GM21576 (cell line): ENCODE data around the gene KDM3B.
"Not testable (repeated sequence)": the region's sequence is repeated elsewhere in the genome, so short reads cannot be mapped to it uniquely, and the experiment has no call there.

ENCODE experiments used
- ATAC-seq: cut with Tn5 transposase; IDR thresholded peaks from one replicate; pipeline ENCODE4 v1.9.1; 2021; ENCODE audit warnings: mild to moderate bottlenecking, moderate library complexity; ENCODE audit not compliant: unreplicated experiment

KDM3B gene, protein sequence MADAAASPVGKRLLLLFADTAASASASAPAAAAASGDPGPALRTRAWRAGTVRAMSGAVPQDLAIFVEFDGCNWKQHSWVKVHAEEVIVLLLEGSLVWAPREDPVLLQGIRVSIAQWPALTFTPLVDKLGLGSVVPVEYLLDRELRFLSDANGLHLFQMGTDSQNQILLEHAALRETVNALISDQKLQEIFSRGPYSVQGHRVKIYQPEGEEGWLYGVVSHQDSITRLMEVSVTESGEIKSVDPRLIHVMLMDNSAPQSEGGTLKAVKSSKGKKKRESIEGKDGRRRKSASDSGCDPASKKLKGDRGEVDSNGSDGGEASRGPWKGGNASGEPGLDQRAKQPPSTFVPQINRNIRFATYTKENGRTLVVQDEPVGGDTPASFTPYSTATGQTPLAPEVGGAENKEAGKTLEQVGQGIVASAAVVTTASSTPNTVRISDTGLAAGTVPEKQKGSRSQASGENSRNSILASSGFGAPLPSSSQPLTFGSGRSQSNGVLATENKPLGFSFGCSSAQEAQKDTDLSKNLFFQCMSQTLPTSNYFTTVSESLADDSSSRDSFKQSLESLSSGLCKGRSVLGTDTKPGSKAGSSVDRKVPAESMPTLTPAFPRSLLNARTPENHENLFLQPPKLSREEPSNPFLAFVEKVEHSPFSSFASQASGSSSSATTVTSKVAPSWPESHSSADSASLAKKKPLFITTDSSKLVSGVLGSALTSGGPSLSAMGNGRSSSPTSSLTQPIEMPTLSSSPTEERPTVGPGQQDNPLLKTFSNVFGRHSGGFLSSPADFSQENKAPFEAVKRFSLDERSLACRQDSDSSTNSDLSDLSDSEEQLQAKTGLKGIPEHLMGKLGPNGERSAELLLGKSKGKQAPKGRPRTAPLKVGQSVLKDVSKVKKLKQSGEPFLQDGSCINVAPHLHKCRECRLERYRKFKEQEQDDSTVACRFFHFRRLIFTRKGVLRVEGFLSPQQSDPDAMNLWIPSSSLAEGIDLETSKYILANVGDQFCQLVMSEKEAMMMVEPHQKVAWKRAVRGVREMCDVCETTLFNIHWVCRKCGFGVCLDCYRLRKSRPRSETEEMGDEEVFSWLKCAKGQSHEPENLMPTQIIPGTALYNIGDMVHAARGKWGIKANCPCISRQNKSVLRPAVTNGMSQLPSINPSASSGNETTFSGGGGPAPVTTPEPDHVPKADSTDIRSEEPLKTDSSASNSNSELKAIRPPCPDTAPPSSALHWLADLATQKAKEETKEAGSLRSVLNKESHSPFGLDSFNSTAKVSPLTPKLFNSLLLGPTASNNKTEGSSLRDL (N-terminal part only)

DNA sequence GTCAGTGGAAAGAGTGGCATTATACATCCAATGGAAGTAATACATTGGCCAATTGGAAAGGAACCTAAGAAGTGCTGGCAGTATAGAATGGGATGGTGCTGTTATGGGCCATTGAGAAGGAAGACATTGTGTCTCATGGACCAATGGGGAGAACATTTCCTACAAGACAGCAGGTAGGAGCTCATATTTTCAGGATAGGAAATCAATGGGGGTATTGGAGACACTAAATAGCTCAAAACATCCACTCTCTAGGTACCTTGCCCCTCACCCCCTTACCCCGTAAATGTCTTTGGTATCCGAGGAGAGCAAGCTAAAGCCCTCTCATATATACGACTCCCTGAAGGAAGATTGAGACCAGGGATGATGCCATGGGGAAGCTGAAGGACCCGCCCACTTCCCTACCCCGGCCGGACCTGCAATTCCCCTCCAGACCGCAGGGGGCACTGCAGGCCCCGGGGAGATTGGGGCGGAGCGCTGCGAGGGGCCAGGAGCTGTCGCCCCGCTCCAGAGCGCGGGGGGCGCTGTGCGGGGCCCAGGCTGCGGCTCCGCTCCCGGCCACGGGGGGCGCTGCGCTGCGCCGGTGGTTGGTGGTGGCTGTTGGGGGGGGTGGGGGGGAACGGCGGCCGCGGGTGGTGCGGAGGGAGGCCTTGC lies at the start of gene KDM3B:
KDM3B (plus strand) TSS at position 615 of the 651 bp plus-strand sequence. CDS start 111 bp downstream, outside the sequence.
- peak; percentile 62 for ATAC-seq

DNA sequence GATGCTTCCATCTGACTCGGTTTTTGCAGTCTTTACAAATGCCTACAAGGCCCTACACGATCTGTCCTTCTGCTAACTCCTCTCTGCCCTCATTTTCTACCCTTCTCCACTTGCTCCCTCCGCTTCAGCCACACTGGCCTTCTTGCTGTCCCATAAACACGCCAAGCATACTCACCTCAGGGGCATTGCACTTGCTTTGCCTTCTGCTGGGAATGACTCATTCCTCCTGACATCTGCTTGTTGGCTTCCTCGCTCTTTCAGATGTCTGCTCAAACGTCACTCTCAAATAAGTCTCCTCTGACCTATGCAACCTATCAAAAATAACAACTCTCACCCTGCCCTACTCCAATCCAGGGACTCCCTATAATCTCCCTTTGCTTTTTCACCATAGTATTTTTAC lies 49.1 kb upstream of the KDM3B start:
- no peak for ATAC-seq

DNA sequence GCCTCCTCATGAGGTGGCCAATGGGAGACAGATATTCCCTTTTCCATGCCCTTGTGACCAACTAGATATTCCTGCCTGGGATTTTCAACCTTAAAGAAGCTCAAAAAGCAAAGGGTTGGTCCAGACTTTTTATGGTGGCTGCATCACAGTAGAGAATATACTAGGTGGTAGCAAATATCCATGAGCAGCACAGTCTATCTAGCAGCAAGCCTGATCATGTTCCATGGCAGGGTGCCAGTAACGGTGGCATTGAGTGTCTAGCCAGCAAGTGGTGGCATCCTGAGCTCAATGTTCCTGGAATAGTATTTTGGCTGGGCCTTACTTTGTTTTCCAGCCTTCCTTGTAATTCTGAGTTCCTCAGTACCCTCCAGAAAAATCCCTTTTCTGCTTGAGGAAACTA lies 46.7 kb upstream of the KDM3B start:
- ATAC-seq: no peak

DNA sequence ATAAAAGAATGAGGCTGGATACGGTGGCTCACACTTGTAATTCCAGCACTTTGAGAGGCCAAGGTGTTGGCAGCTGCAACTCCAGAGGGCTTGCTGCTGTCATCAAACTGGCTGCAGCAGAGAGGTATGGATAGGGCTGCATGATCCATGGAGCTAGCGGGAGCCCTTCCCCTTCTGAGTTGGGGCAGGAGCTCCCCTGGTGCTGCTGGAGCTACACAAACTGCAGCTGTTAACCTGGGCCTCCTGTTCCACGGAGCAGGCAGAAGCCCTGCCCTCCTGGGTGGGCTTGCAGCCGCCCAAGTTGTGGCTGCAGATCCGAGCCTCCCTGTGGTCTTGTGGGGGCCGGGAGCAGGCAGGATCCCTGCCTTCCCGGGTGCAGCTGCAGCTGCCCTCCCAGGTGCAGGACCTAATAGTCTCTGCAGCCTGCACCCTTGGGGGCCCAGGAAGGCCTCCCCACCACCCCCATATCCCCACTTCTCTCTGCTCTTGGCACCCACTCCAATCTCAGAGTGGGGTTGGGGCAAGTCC lies 36.7 kb upstream of the KDM3B start:
- no peak for ATAC-seq

DNA sequence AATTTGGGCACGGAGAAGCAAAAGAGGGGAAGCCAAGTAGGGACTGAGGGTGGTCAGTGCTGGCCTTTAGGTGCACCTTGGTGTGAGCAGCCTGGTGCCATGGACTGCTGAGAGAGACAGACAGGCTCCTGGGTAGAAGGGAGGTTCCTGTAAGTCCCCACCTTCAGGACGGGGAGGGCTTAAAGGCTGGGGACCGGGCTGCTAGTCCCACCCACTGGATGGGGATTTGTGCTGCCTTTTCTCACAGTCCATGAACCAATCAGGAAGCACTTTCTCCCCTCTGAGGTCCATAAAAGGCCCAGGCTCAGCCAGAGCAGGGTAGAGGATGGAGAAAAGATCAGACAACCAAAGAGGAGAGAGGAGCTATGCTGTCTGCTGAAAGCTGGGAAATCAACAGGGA lies 36.1 kb upstream of the KDM3B start:
- no peak for ATAC-seq

DNA sequence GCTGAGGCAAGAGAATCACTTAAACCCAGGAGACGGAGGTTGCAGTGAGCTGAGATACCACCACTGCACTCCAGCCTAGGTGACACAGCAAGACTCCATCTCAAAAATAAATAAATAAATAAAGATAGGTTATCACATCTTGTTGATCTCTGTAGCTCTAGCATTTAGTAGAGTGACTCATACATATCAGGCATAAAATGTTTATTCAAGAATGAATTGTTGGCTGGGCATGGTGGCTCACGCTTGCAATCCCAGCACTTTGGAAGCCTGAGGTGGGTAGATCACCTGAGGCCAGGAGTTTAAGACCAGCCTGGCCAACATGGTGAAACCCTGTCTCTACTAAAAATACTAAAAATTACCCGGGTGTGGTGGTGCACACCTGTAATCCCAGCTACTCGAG lies 34.3 kb upstream of the KDM3B start:
- not testable (repeated sequence) for ATAC-seq

DNA sequence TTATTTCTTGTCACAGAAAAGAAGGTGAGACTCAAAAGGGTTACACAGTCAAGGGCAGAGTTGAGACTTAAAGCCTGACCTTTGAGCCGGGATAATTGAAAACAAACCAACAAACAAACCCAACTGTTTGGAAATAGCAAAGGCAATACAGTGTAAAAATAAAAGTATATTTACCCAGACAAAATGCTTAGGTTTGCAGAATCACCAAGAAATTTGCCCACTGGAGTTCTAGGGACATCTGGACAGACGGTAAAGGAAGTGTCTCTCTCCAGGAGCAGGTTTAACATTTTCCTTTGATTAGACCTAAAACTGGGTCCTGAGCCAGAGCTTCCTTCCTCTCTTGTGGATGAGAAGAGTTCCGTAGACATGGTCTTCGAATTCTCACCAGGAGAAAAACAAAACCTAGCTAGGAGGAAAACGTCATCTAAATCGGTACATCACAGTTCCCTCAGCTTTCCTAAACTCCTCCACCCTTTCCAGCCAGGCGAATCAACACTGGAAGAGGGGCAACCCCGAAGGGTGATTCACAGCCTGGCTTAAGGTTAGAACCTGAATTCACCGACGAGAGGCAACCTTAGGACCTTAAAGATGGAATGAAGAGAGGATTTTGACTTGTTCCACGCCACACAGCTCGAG lies 21.6 kb upstream of the KDM3B start:
- ATAC-seq: no peak

DNA sequence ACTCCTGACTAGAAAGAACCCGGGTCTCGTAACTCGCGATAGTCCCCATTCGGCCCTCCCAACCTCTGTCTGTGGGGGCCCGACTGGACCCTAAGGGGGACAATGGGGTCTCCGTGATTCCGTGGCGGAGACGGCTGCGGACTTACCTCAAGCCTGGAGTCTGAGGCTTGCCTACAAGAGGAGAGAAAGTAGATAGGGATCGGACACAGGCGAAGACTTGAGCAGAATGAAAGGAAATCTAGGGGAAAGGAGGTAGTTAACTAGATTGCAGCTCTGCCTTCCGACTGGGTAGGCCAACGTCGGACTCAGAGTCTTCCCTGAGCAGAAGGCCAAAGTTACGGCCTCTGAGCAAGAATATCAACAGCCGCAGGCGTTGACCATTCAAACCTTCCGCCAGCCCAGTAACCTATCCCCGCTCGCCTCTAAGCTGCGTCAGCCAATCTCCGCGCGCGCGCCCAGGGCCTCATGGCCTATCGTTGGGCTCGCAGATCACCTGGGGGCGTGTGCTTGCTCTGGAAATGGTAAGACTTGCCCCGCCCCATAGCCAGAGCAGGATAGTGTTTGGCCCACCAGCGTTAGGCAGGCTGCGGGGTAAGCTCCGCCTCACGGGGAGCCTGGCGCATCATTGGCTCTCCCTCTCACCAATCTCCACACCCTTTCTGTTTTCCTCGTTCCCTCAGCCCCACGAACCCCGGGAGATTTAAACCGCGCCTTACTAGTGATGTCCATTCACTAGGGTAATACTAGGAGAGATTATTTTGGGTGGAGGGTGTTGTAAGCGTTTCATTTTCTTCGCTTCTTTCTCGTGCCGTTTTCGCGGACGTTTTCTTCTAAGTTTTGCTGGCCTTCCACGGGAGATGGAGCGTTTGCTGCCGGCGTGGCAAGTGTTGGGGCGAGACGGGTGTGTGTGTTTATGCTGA lies 20.8 kb upstream of the KDM3B start, which contains the start of gene CDC25C:
CDC25C (minus strand) TSS at position 356 of the 920 bp plus-strand sequence. CDS start 624 bp downstream, outside the sequence.
- peak; percentile 99 for ATAC-seq

DNA sequence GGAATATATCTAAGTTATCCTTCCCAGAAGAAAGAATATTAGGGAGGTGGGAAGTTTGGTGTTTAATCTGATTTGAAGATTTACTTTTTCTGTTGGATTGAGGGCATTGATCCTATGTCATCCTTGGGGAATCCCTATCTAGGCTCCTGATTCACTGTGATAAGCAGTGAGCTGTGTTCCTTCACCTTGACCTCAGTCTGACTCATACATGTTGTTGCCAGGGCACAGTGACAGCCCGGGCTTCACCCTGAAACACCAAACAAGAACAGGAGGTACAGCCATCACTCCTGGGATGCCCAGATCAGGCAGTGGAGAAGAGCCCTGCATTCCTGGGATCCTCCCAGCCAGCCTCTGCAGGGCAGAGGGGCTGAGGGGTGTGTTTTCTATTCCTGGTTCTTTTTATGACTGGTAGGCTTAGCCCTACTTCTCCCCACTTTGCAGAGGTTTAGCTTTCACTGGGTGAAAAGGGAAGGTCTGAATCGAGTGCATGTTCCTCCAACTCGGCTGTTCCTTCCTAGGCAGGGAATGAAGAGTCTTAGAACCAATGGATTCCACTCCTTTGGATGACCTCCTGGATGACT lies 17.5 kb upstream of the KDM3B start:
- no peak for ATAC-seq

DNA sequence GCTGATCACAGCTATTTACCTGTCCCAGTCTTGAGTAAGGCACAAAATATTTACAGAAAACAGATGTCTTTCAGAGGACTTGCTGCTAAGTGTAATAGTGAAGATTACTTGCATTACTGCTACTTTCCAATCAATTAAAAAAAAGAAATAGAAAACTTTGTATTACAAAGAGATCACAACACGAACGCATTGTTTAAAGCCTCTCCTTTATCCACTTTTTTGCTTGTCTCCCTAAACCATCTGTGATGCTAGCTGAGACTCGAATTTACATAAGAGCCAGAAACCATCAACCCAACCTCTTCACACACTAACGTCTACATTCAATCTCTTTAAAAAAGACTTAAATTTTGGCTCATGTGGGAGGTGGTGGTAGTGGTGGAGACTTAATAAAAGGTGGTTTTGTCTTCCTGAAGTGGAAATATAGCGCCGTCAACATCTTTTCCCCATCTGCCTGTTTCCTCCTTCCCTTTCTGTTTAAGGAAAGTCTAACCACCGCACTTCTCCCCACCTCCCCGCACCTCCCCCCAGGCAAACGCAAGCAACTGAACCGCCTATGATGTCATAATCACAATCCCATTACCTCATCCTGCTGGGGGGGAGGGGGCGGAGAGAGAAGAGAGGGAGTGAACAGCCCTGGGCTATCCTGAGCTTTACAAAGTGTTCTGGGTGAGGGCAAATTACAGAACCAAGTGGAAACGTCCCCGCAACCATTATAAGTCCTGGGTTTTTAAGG lies 15.4 kb upstream of the KDM3B start:
- ATAC-seq: peak; percentile 24

DNA sequence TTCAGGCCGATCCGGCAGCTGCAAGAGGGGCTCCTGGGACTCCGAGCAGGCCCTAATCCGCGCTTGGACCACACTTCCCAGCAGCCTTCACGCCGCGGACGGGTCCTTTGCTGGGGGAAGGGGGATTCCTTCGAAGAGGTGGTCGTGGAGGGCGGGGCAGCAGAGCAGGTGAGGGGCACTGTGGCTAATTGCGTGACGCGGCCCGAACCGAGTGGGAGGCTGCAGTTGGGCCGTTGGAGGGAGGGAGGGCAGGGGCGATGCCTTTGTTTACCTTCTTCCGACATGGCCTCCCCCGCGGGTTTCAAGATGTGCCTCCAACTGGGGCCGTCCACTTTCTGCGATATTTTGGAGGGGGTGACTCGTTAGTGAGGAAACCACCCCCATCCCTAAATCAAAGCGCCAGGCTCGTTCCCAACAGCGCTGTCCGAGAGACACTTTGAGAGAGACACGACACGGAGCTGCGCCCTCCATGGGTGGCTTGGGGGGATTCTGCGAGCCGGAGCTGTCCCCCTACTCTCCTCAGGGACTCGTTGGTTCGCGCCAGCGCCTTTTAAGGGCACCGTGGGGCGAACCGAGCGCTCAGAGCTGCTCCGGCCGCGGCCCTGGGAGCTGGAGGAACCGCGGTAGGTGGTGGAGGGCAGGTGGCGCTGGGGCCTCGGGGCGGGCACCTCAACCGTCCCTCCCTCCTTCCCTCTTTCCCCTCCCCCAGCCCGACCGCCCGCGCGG lies 14.6 kb upstream of the KDM3B start, which contains the start of gene FAM53C:
FAM53C (plus strand) TSS at position 582 of the 726 bp plus-strand sequence. CDS start 3,070 bp downstream, outside the sequence.
- ATAC-seq: peak; percentile 77

DNA sequence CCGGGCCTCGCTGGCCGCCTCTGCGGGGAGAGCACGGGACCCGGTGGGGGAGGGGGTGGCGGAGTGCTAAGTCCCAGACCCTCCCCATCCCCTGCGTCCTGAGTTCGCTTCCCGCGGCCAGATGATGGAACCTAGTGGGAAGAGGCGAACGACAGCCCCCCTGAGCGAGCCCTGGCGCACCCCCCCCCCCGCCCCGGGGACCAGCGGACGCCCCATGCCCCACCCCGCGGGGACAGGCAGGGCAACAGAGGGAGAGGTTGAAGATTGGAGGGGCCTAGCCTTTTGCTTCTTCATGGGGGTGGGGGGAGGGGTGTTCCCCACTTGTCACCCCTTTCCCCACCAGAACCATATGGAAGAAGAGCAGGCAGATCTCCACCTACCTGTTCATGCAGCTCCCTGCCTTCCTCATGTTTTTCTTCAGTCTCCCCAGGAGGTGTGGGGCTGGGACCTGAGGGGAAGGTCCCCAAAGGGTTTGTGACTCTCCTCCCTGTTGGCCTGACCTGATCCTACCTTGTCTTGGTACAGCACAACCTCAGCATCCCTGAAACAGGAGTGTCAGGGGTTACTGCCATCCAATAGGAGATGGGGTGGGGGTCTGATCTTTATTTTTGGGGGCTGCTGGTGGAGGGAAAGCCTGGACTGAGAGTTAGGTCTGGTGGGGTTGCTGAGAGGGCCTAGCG lies 13.9 kb upstream of the KDM3B start:
- ATAC-seq: no peak

DNA sequence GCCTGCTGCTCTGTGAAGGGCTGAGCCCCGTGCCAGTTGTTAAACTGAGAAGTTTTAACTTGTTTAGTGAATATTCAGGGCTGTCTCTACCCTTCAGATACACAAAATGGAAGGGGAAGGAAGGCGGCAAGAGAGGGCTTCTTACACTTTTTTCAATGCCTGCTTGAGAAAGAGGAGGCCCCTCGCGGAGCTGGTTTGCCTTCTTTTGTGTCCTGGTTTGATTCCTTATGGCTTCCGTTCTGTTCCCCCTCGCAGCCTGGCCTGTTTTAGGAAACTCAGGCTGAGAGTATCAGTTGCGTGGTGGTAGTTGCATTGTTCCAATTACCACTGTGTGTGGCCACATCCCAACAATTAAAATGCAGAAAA lies 13.4 kb upstream of the KDM3B start:
- no peak for ATAC-seq

DNA sequence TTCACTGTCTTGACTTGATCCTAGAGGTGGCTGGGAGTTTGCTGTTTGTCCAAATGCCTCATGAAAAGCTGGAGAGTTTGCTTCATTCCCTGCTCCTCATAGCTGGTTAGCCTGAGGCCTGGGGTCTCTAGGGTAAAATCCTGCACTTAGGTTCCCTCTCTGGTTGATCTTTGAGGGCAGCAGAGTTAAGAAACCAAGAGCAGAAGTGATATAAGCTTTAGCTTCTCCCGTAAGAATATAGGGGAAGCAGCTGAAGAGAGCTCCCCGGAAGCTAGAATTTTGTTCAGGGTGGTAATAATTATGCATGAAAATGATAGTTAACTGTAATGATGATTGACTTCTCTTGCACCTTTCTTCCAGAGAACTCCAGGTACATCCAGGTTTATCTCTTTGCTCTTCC lies 13.0 kb upstream of the KDM3B start:
- no peak for ATAC-seq

DNA sequence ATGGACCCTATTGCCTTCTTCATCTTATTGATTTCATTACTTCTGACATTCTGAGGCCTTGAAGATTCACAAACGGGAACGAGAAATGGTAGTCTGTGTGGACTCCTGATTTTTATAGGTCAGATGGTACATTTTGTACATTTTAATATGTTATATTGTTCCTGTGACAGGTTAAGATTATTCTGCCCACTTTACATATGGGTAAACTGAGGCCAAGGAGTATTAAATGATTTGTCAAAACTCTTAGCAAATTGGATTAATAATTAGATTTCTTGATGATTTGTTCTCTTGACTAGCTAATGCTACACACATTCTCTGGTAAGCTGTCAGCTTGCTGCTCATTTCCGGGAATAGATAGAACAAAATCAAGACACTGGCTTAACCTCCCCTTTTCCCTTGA lies 12.5 kb upstream of the KDM3B start:
- no peak for ATAC-seq

DNA sequence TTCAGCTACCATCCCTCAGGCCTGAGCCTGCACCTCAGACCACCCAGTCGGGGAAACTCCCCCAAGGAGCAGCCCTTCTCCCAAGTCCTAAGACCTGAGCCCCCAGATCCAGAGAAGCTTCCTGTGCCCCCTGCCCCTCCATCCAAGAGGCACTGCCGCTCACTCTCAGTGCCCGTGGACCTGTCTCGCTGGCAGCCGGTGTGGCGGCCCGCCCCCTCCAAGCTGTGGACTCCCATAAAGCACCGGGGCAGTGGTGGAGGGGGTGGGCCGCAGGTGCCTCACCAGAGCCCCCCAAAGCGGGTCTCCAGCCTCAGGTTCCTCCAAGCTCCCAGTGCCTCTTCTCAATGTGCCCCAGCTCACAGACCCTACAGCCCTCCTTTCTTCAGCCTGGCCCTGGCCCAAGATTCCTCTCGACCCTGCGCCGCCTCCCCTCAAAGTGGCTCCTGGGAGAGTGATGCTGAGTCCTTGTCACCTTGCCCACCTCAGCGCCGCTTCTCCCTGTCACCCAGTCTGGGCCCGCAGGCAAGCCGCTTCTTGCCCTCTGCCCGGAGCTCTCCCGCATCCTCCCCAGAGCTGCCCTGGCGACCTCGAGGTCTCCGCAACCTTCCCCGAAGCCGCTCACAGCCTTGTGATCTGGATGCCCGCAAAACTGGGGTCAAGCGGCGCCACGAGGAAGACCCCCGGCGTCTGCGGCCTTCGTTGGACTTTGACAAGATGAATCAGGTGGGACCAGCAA lies 7.4 kb upstream of the KDM3B start:
- no peak for ATAC-seq
